RWPE2 (cell line): ENCODE results near the gene CC2D1A.
A peak's percentile ranks its signal among the peaks of the same experiment; 100 is the strongest.

Experiments
- ATAC-seq: fragments of 200-7000 bp; cut with Tn5 transposase; 3 replicates; pipeline ENCODE4 v1.9.1; 2021; ENCODE audit warnings: low read depth
- DNase-seq: peaks from one replicate; pipeline ENCODE4 v3.0.0-alpha.2; 2020; ENCODE audit warnings: low spot score
- H3K27ac ChIP-seq: fragments of 450-650 bp; 2 replicates; pipeline ENCODE4 v1.5.1; 2017; ENCODE audit warnings: mild to moderate bottlenecking; ENCODE audit not compliant: poor library complexity, severe bottlenecking
- H3K27me3 ChIP-seq: fragments of 250-450 bp; sonication (Bioruptor Pico); 2 replicates; pipeline ENCODE4 v1.5.1; 2021; ENCODE audit warnings: mild to moderate bottlenecking, moderate library complexity; ENCODE audit not compliant: insufficient read depth, poor library complexity, severe bottlenecking
- H3K36me3 ChIP-seq: fragments of 250-450 bp; sonication (Bioruptor Pico); 2 replicates; pipeline ENCODE4 v1.5.1; 2020; ENCODE audit warnings: low read depth, mild to moderate bottlenecking, moderate library complexity
- H3K4me1 ChIP-seq: fragments of 250-450 bp; sonication (Bioruptor Pico); 2 replicates; pipeline ENCODE4 v1.5.1; 2021; ENCODE audit warnings: mild to moderate bottlenecking, moderate library complexity; ENCODE audit not compliant: insufficient read depth, poor library complexity, severe bottlenecking
- H3K4me3 ChIP-seq: fragments of 250-450 bp; sonication (Bioruptor Pico); 2 replicates; pipeline ENCODE4 v1.5.1; 2021; ENCODE audit warnings: mild to moderate bottlenecking, moderate library complexity; ENCODE audit not compliant: severe bottlenecking
- H3K9me3 ChIP-seq: fragments of 250-450 bp; sonication (Bioruptor Pico); 2 replicates; pipeline ENCODE4 v1.5.1; 2021; ENCODE audit warnings: mild to moderate bottlenecking, moderate library complexity; ENCODE audit not compliant: severe bottlenecking
- TF ChIP-seq, protein P1 (sequence below): fragments of 450-650 bp; IDR thresholded peaks from one replicate; pipeline ENCODE4 v1.5.1; 2017; ENCODE audit warnings: mild to moderate bottlenecking, moderate library complexity; ENCODE audit not compliant: poor library complexity, severe bottlenecking

CC2D1A gene

DNA sequence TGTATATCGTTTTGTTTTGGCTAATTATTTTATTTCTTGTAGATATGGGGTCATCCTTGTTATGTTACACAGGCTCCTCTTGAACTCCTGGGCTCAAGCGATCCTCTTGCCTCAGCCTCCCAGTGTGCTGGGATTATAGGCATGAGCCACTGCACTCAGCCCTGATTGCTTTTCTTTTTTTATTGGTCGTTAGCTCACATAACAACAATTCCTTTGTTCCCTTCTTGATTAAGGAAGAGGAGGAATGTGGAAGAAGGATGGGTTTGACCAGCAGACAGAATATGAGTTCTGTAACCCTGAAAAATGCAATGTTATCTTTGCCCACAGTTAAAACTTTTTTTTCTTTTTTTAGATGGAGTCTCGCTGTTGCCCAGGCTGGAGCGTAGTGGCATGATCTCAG lies 11.4 kb upstream of the CC2D1A start:
- no peak overlapping the region for H3K4me3 ChIP-seq
- H3K27ac ChIP-seq: no peak overlapping the region
- TF ChIP-seq, protein P1, sequence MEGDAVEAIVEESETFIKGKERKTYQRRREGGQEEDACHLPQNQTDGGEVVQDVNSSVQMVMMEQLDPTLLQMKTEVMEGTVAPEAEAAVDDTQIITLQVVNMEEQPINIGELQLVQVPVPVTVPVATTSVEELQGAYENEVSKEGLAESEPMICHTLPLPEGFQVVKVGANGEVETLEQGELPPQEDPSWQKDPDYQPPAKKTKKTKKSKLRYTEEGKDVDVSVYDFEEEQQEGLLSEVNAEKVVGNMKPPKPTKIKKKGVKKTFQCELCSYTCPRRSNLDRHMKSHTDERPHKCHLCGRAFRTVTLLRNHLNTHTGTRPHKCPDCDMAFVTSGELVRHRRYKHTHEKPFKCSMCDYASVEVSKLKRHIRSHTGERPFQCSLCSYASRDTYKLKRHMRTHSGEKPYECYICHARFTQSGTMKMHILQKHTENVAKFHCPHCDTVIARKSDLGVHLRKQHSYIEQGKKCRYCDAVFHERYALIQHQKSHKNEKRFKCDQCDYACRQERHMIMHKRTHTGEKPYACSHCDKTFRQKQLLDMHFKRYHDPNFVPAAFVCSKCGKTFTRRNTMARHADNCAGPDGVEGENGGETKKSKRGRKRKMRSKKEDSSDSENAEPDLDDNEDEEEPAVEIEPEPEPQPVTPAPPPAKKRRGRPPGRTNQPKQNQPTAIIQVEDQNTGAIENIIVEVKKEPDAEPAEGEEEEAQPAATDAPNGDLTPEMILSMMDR: no peak
- DNase-seq: no peak
- H3K36me3 ChIP-seq: no peaks in the 10 kb centered on the region
- no peak for ATAC-seq
- no peaks in the 10 kb centered on the region for H3K4me1 ChIP-seq
- H3K27me3 ChIP-seq: no peaks in the 10 kb centered on the region
- H3K9me3 ChIP-seq: no peaks in the 10 kb centered on the region

DNA sequence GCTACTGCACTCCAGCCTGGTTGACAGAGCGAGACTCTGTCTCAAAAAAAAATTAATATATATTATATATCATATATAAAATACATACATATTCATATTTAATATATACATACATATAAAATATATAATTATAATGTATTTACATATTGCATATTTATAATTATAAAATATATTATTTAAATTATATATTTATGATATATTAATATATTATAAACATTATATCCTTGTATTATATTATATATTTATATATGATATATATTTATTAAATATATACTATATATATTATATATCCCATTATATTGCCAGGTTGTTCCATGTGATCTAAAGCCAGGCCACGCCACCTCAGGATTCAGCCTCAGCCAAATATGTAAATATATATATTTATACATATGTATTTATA lies 9.8 kb upstream of the CC2D1A start:
- Histone ChIP-seq H3K27me3 (no peaks in the 10 kb centered on the region), H3K36me3 (no peaks in the 10 kb centered on the region), H3K4me1 (no peaks in the 10 kb centered on the region), H3K27ac (no peak overlapping the region), H3K4me3 (no peak overlapping the region), H3K9me3 (no peaks in the 10 kb centered on the region)
- TF ChIP-seq, protein P1: no peak
- DNase-seq (no peak), ATAC-seq (no peak)

DNA sequence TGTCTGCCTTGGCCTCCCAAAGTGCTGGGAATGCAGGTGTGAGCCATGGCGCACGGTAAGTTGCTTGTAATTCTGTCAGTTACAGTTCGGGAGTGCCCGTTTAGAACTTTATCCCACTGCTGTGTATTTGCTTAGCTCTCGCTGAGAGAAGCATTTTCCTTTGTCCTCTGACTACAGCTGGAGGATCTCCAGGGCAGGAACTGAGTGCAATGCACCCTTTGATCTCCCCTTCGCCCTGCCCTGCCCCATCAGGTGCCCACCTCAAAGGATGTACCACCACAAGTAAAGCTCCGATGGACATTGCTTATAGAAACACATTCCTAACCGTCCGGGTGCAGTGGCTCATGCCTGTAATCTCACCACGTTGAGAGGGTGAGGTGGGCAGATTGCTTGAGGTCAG lies 6.6 kb upstream of the CC2D1A start:
- TF ChIP-seq, protein P1: no peak
- Histone ChIP-seq H3K27ac (no peak overlapping the region), H3K27me3 (no peaks in the 10 kb centered on the region), H3K4me1 (no peaks in the 10 kb centered on the region), H3K4me3 (no peak overlapping the region), H3K9me3 (no peaks in the 10 kb centered on the region), H3K36me3 (no peaks in the 10 kb centered on the region)
- DNase-seq (no peak), ATAC-seq (no peak)

DNA sequence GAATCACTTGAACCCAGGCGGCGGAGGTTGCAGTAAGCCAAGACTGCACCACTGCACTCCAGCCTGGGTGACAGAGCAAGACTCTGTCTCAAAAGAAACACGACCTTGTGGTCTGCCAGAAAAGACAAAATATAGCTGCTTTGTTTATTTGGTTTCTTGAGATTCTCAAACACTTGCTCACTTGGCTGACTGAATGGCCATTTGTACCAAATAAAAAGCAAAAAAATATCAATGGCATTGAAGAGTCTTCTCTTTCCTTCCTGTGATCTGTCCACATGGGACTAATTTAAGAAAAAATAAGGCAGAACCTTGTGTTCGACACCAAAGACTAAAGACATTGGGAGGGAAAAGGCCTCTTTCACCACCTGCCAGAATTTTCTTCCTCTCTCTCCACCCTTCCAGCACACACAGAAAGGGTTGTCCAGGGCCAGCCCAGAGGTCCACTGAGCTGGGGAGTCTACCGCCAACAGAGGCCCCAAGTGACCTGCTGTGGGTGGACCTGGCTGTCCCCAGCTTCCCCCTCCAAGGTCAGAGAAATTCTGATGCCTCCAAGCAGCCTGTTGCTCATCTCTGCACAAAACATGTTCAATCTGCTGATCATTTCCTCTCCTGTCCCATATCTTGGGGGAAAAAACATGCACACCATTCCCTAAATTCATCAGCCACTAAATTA lies 6.0 kb upstream of the CC2D1A start:
- TF ChIP-seq, protein P1: no peak
- DNase-seq (no peak), ATAC-seq (no peak)
- Histone ChIP-seq H3K4me1 (no peaks in the 10 kb centered on the region), H3K36me3 (no peaks in the 10 kb centered on the region), H3K27me3 (no peaks in the 10 kb centered on the region), H3K27ac (no peak overlapping the region), H3K9me3 (no peaks in the 10 kb centered on the region), H3K4me3 (no peak overlapping the region)

DNA sequence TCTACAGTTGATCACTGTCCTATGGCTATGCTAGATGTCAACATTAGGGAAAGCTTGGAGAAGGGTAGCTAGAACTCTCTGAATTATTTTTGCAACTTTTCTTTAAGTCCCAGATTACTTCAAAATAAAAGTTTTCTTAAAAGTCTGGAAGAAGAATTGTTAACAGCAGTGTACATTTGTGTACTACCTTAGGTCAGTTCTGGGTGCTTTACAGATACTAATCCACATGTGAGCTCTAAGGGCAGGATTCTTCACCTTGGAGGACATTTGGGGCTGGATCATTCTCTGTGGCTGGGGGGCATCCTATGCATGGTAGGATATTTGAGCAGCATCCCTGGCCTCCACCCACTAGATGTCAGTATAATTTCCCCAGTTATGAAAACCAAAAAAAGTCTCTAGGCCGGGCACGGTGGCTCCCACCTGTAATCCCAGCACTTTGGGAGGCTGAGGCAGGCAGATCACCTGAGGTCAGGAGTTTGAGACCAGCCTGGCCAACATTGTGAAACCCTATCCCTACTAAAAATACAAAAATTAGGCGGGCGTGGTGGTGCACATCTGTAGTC lies 2.9 kb upstream of the CC2D1A start:
- DNase-seq (no peak), ATAC-seq (no peak)
- TF ChIP-seq, protein P1: peak; percentile 52
- Histone ChIP-seq H3K27ac (no peak overlapping the region), H3K4me3 (no peak overlapping the region), H3K9me3 (no peaks in the 10 kb centered on the region), H3K4me1 (no peaks in the 10 kb centered on the region), H3K27me3 (no peaks in the 10 kb centered on the region), H3K36me3 (no peaks in the 10 kb centered on the region)
